Keratinocyte (primary cell): ENCODE results near the gene ARRDC2. TPM values are rescaled to one million over a fixed set of nuclear protein-coding genes. Genes with fewer than 3 reads are reported as not detected.

ENCODE experiments used
- DNase-seq: peaks from one replicate; pipeline ENCODE4 v3.0.0-alpha.2; 2011; ENCODE audit warnings: low read depth, missing footprints, low spot score
- FAIRE-seq: peaks from 2 replicates; lab custom pipeline; 2011; peaks lifted over from hg19 to GRCh38; lab: Jason Lieb, UNC
- H2AFZ ChIP-seq: 2 replicates; pipeline ENCODE4 v1.6.0; 2012; ENCODE audit warnings: low read length, control low read depth, inconsistent platforms; ENCODE audit not compliant: control insufficient read depth
- H3K27ac ChIP-seq: 2 replicates; pipeline ENCODE4 v1.5.1; 2011; ENCODE audit warnings: low read length; ENCODE audit not compliant: control insufficient read depth, insufficient read depth
- H3K27me3 ChIP-seq: 3 replicates; pipeline ENCODE4 v1.6.0; 2011; ENCODE audit warnings: low read length; ENCODE audit not compliant: control insufficient read depth, insufficient read depth; ENCODE audit errors: extremely low read depth
- H3K36me3 ChIP-seq, 2 experiments: 2 replicates in 1 of 2; 3 replicates in 1 of 2; pipeline ENCODE4 v1.5.1; 2011; ENCODE audit warnings: low read length in 2 of 2, mild to moderate bottlenecking in 1 of 2; ENCODE audit not compliant: control insufficient read depth in 2 of 2, insufficient read depth in 2 of 2; ENCODE audit errors: extremely low read depth in 1 of 2
- H3K4me1 ChIP-seq: 3 replicates; pipeline ENCODE4 v1.5.1; 2011; ENCODE audit warnings: low read length; ENCODE audit not compliant: control insufficient read depth, insufficient read depth; ENCODE audit errors: extremely low read depth
- H3K4me2 ChIP-seq: 3 replicates; pipeline ENCODE4 v1.6.0; 2011; ENCODE audit warnings: low read depth, low read length; ENCODE audit not compliant: control insufficient read depth, insufficient read depth; ENCODE audit errors: extremely low read depth
- H3K4me3 ChIP-seq, 3 experiments: fragments of 200-600 bp in 1 of 3; sonication (generic) in 1 of 3; 2 replicates in 2 of 3; 3 replicates in 1 of 3; pipeline ENCODE4 v1.5.1; 2011 to 2016; ENCODE audit warnings: low read length in 3 of 3, mild to moderate bottlenecking in 3 of 3, control low read depth in 2 of 3, inconsistent platforms in 1 of 3, low read depth in 1 of 3, mixed read lengths in 1 of 3, mixed run types in 1 of 3, moderate library complexity in 1 of 3; ENCODE audit not compliant: control insufficient read depth in 2 of 3, insufficient read depth in 2 of 3; ENCODE audit errors: extremely low read depth in 1 of 3
- H3K79me2 ChIP-seq: 2 replicates; pipeline ENCODE4 v1.6.0; 2012; ENCODE audit warnings: low read length; ENCODE audit not compliant: control insufficient read depth, insufficient read depth
- H3K9ac ChIP-seq: 3 replicates; pipeline ENCODE4 v1.6.0; 2011; ENCODE audit warnings: low read length; ENCODE audit not compliant: control insufficient read depth, insufficient read depth; ENCODE audit errors: extremely low read depth
- H3K9me1 ChIP-seq: 3 replicates; pipeline ENCODE4 v1.6.0; 2011; ENCODE audit warnings: low read length; ENCODE audit not compliant: control insufficient read depth, insufficient read depth; ENCODE audit errors: extremely low read depth
- H3K9me3 ChIP-seq: 2 replicates; pipeline ENCODE4 v1.5.1; 2012; ENCODE audit warnings: low read depth, low read length; ENCODE audit not compliant: control insufficient read depth
- H4K20me1 ChIP-seq: 3 replicates; pipeline ENCODE4 v1.6.0; 2011; ENCODE audit warnings: low read length; ENCODE audit not compliant: control insufficient read depth, insufficient read depth; ENCODE audit errors: extremely low read depth
- EZH2 ChIP-seq: IDR thresholded peaks from one replicate; pipeline ENCODE4 v1.6.1; 2012; ENCODE audit warnings: inconsistent platforms, mild to moderate bottlenecking, low read length, moderate library complexity
- dilution Hi-C: fragments of 300-500 bp; cut with MboI; formaldehyde crosslinking; loops from one replicate; pipeline ENCODE4 v1.7.0; 2020; ENCODE audit warnings: low sequenced_read_pairs; ENCODE audit not compliant: extremely low pct_ligation_motif_present
- polyA plus RNA-seq, 5 experiments: library from polyadenylated mRNA; depleted of rRNA in 3 of 5; stranded (reverse) in 3 of 5; stranded (forward) in 1 of 5; unstranded in 1 of 5; fragments of >200 nt; gene quantifications; 1 replicate in 1 of 5; 2 replicates in 3 of 5; 3 replicates in 1 of 5; pipeline versions ENCODE4 v1.2.1 to v1.2.3, GENCODE V29; 2011 to 2012; ENCODE audit warnings: missing spikeins in 2 of 5, low read depth in 1 of 5, low replicate concordance in 1 of 5
- TF ChIP-seq, protein P1 (sequence below), 3 experiments: IDR thresholded peaks in 1 of 3; conservative IDR thresholded peaks in 1 of 3; optimal IDR thresholded peaks in 1 of 3; 2 replicates in 2 of 3; 3 replicates in 1 of 3; pipeline versions ENCODE3 to v1.5.1; 2011; ENCODE audit warnings: low read length in 3 of 3, mild to moderate bottlenecking in 3 of 3, moderate library complexity in 2 of 3, control low read depth in 1 of 3, inconsistent platforms in 1 of 3; ENCODE audit not compliant: insufficient read depth in 2 of 3; ENCODE audit errors: extremely low read depth in 1 of 3

Gene ARRDC2
- polyA plus RNA-seq, 1 donor (not counting 4 experiments of a cell fraction or from before 2014, with no cell fraction given), result 2.4 TPM

GRCh38 chr19:17989425-17990094, 18.4 kb upstream of the ARRDC2 start:
- Histone ChIP-seq H3K36me3 (no peaks in the 10 kb centered on the region), H3K27ac (no peak overlapping the region), H3K4me2 (no peak overlapping the region), H3K79me2 (no peaks in the 10 kb centered on the region), H3K9me3 (no peaks in the 10 kb centered on the region), H3K9ac (no peak overlapping the region), H2AFZ (no peak overlapping the region), H3K9me1 (no peaks in the 10 kb centered on the region), H3K4me1 (peaks cover 5% of the 10 kb centered on the region), H4K20me1 (no peaks in the 10 kb centered on the region), H3K4me3 (no peak overlapping the region), H3K27me3 (no peaks in the 10 kb centered on the region)
- FAIRE-seq (no peak), DNase-seq (no peak)
- dilution Hi-C loops, result no loop called here
- no peak for TF ChIP-seq EZH2

- H3K36me3 ChIP-seq, result no peaks in the 10 kb centered on the region
- FAIRE-seq, result no peak
- no peaks in the 10 kb centered on the region for H3K9me3 ChIP-seq
- dilution Hi-C loops, result no loop called here
- no peak overlapping the region for H3K4me2 ChIP-seq
- H3K9me1 ChIP-seq, result no peaks in the 10 kb centered on the region
- no peak overlapping the region for H3K27ac ChIP-seq
- no peak overlapping the region for H3K4me3 ChIP-seq
- no peaks in the 10 kb centered on the region for H3K27me3 ChIP-seq
- peaks cover 8% of the 10 kb centered on the region for H3K4me1 ChIP-seq
- no peak for TF ChIP-seq EZH2
- TF ChIP-seq, protein P1, sequence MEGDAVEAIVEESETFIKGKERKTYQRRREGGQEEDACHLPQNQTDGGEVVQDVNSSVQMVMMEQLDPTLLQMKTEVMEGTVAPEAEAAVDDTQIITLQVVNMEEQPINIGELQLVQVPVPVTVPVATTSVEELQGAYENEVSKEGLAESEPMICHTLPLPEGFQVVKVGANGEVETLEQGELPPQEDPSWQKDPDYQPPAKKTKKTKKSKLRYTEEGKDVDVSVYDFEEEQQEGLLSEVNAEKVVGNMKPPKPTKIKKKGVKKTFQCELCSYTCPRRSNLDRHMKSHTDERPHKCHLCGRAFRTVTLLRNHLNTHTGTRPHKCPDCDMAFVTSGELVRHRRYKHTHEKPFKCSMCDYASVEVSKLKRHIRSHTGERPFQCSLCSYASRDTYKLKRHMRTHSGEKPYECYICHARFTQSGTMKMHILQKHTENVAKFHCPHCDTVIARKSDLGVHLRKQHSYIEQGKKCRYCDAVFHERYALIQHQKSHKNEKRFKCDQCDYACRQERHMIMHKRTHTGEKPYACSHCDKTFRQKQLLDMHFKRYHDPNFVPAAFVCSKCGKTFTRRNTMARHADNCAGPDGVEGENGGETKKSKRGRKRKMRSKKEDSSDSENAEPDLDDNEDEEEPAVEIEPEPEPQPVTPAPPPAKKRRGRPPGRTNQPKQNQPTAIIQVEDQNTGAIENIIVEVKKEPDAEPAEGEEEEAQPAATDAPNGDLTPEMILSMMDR (optimal IDR thresholded peaks at IDR 0.05 in 1 of 3, IDR thresholded peaks at IDR 0.05 in 1 of 3, conservative IDR thresholded peaks at IDR 0.05 in 1 of 3; ENCODE audit: extremely low read depth in 1 of 3, insufficient read depth in 2 of 3, low read length in 3 of 3), result no peak
- no peak for DNase-seq
- H4K20me1 ChIP-seq, result no peaks in the 10 kb centered on the region
- no peak overlapping the region for H3K9ac ChIP-seq
- H2AFZ ChIP-seq, result no peak overlapping the region
- no peaks in the 10 kb centered on the region for H3K79me2 ChIP-seq
Measured at GRCh38 chr19:17993076-17993813, 14.7 kb upstream of the ARRDC2 start.
